Hypothalamus (tissue), 51 donors: ENCODE data around the gene COA8.
"Not testable (repeated sequence)": the region's sequence is repeated elsewhere in the genome, so short reads cannot be mapped to it uniquely, and the experiment has no call there.

Source experiments
- DNase-seq, 51 donors: peaks; one replicate each; lab custom pipeline; 2025; lab: John Stamatoyannopoulos, UW

Gene COA8

DNA sequence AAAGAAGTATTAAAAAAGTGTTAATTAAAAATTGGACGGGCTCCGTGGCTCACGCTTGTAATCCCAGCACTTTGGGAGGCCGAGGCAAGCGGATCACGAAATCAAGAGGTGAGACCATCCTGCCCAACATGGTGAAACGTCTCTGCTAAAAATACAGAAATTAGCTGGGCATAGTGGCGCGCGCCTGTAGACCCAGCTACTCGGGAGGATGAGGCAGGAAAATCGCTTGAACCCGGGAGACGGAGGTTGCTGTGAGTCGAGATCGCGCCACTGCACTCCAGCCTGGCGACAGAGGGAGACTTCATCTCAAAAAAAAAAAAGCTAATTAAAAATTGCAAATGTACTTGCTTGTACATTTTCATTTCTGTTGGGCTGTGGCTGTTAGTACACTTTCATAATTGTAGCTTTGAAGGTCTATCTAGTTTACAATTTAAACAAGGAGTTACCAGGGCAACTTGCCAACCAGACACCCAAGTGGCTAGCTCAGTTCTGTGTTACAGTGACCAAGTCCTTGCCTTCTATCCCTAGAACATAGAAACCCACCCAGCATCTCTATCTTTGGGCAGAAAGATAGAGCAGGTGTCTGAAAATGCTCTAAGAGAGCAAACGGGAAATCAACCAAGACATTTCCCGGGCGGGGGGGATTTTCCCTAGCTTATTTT lies 1.2 kb downstream of the COA8 start:
- no peak for DNase-seq

GRCh38 chr14:103568952-103569351 lies 6.2 kb downstream of the COA8 start:
- peak in 1 of 51 donors; percentile 25 for DNase-seq

DNA sequence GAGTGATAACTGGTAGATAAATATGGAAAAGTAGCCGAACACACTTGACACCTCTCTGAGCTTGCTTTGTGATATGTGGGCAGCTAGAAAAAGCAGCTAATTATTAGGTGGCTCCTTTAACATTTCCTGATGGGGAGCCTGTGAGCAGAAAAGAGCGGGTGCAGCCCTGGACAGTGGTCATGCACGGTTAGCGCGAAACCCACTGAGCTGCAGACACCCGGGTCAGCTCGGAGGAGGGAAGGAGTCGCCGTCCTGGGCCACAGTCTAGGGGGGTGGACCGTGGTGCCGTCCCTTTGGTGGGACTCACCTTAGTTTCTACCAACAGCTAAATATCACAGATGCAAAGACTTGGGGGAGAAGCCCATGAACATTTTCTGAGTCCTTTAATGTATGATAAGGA lies 6.6 kb downstream of the COA8 start:
- DNase-seq = no peak

DNA sequence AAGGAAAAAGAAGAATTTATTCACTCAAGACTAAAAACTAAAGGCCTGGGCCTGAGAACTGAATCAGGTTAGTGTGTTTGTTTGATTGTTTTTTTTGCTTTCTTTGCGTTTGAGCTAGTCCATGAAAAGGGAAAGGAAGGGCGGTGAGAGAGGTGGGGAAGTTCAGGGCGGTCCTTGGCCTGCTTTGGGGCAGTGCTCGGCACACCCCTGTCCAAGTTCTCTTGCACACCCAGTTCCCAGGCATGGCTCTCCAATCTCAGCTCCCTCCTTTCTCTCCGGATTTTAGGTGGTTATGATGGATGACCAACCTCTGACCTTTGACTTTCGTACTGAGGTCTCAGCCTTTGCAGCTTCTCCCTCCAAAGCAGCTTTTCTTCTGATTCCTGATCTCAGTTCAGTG lies 11.3 kb downstream of the COA8 start:
- DNase-seq = no peak

GRCh38 chr14:103574707-103575285 lies 12.0 kb downstream of the COA8 start:
- DNase-seq = no peak

DNA sequence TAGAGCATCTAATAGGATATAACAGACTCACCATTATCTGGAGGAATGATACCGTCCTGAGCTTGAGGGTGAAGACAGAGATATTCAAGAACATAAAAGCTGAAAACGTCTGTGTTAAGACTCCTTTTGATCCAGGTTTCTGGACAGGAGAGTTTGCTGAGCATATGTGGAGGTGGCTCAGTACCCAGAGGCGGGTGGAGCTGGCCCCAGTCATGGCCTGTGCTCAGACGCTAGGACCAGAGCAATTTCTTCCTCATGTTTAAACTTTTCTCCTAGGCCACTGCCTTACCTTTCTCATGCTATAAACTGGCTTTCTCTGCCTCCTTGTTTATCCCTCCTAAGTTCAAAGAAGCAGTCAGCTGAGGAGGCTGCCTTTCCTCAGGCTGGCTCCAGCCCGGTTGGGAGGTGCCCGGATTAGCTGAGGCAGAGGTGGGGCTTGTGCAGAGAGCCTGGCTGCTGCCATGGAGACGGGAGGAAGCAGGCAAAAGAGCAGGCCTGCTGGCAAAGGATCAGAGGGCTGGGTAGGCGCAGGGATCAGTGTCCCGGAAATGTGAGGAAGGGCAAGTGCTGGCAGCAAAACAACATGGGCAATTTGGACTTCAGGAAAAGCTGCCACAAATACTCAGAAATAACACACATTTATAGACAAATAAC lies 13.7 kb downstream of the COA8 start:
- DNase-seq = peak in 41 of 51 donors; percentile 4 to 88 (median 65)

GRCh38 chr14:103578401-103579075 lies 15.8 kb downstream of the COA8 start:
- peak in 1 of 51 donors; percentile 30 for DNase-seq

DNA sequence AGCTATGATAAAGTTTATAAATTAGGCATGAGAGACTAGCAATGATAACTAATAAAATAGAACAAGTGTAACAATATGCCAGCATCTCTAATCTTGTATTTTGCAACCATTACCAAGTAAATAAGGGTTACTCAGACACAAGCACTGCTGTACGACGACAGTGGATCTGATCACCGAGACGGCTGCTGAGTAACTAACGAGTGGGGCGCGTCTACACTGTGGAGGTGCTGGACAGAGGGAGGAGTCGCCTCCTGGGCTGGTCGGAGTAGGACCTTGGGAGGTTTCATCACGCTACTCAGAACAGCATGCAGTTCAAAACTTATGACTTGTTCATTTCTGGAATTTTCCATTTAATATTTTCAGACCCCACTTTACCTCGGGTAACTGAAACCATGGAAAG lies 18.4 kb downstream of the COA8 start:
- DNase-seq = no peak

- DNase-seq = no peak
These were observed 19.4 kb downstream of the COA8 start for GRCh38 chr14:103581954-103582703.

- DNase-seq = no peak
These were observed 21.7 kb downstream of the COA8 start for GRCh38 chr14:103584326-103584915.

DNA sequence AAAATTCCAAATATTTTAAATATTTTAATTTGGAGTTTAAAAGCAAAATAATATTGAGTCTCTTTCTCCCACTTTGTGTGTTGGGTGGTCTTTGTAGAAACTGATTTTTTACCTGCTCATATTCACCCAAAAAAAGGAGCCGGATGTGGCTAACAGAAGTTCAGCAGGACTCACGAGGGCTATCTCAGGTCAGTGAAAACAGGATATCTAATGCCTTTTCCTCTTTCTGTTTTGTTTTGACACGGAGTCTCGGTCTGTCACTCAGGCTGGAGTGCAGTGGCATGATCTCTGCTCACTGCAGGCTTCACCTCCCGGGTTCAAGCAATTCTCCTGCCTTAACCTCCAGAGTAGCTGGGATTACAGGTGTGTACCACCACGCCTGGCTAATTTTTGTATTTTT lies 30.8 kb downstream of the COA8 start:
- peak in 1 of 51 donors; percentile 23 for DNase-seq

DNA sequence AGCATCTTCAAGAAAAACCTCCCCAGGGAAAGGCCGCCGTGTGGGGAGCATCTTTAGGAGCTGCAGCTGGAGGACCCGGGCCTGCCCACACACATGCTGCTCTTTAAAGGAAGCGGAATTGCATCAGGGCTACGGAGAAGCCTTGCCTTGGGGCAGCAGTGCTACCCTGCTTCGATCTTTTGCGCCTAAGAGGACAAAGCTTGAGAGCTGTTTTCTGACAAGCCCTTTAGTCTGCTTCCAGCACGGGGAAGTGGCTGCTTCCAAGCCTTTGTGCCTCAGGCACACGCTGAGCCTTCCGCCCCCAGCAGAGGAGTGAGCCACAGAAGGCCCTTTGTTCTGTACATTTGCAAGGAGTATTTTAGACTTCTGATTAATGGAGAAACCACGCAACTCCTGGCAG lies 31.5 kb downstream of the COA8 start:
- DNase-seq = peak in 47 of 51 donors; percentile 7 to 90 (median 57)

- peak in 4 of 51 donors; percentile 8 to 69 (median 22) for DNase-seq
These were observed 35.0 kb downstream of the COA8 start for GRCh38 chr14:103597623-103598377.

- no peak for DNase-seq
These were observed 37.7 kb downstream of the COA8 start for GRCh38 chr14:103600503-103600902.

- DNase-seq = no peak
These were observed 41.9 kb downstream of the COA8 start for GRCh38 chr14:103604620-103605019.

DNA sequence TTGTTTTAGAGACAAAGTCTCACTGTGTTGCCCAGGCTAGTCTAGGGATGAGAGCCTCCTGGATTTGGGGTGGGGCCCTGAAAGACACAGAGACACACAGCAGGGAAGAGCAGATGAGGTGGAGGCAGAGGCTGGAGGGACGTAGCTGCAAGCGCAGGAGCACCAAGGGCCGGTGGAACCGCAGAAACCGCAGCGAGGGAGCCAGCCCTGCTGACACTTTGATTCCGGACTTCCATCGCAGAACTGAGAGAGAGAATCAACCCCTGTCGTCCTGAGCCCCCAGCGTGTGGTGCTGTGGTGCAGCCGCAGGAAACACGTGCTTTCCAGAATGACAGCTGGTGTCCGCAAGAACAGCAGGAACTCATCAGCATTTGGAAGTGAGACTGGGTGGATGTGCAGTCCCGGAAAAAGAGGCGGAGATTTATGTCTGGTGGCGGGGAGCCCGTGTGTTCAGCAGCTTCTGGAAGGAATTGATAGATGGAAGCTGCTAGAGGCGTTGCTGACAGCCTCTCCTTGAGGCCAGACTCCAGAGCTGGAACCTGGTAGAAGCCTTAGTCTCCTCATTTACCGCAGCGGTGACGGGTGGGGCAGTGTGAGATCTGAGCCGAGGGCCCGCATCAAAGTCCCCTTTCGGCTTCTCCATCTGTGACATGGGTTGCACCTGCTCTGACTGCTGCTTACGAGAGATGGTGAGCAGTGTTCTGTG lies 44.4 kb downstream of the COA8 start:
- peak in 46 of 51 donors; percentile 11 to 77 (median 56) for DNase-seq

- no peak for DNase-seq
These were observed 45.1 kb downstream of the COA8 start for GRCh38 chr14:103607822-103608221.

DNA sequence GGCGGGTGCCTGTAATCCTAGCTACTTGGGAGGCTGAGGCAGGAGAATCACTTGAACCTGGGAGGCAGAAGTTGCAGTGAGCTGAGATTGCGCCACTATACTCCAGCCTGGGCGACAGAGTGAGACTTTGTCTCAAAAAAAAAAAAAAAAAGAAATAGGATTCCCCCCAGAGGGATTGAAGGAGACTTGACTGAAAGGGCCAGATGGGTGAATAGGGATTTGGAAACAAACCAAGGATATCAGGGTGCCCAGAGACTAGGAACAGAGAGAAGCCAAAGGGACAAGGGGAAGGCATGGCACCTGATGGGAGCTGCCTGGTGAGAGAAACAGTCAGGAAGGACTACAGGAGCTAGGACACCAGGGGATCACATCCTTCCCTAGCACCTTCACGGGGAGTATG lies 46.3 kb downstream of the COA8 start:
- DNase-seq = not testable (repeated sequence)

GRCh38 chr14:103611215-103611614 lies 48.5 kb downstream of the COA8 start:
- DNase-seq = no peak
